CD4-positive, alpha-beta T cell treated with Interleukin-15 for 1 hour (primary cell): ENCODE data around the gene OLIG1.

Experiments used
- DNase-seq: peaks from one replicate; pipeline ENCODE4 v3.0.0-alpha.2; 2020

The OLIG1 gene

GRCh38 chr21:33063907-33064622 lies 5.9 kb upstream of the OLIG1 start:
- DNase-seq = no peak

DNA sequence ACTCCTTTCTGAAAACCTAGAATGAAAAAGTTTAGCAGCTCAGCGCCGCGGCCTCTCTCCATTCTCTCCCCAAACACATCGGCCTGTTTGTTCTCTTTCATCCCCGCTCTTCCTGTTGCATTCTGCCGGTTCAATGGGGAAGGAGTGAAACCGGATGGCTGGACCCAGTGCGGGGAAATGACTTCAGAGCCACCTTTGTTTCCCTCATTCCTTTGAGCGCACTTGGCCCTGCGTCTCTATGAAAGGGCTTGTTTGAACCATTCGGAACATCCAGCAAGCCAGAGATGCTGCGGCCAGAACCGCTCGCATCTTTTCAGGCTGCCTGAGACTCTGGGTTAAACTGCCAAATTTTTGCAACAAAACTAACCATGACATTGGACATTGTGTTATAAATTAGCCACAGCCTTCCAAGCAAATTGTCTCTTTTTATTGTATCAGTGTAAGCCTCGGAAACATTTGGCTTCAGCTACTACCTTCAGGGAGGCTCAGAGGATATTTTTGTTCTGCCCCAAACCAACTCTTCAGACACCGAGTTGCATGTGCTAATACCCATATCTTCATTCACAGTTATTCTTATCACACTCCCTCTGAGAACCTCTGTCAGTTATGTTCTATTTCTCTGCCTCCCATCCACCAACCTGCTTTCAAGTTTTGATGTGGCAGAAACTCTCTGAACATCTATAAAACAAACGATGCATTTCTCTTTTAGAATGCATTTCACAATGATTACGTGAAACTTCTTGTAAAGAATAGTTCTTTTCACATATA lies 5.1 kb upstream of the OLIG1 start:
- no peak for DNase-seq

- DNase-seq = no peak
Observed at GRCh38 chr21:33067043-33067442, 2.9 kb upstream of the OLIG1 start.

- no peak for DNase-seq
Observed at GRCh38 chr21:33067457-33067856, 2.5 kb upstream of the OLIG1 start.

DNA sequence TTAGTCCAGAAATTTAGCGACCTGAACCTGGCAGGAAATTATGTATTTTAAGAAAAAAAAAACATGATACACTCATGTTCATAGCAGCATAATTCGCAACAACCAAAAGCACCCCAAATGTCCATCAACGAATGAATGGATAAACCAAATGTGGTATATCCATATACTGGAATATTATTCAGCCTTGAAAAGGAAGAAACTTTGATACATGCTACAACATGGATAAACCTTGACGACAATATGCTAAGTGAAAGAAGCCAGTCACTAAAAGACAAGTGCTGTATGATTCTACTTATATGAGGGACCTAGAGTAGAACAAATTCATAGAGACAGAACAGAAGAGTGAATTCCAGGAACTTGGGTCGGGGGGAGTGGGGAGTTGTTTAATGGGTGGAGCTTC lies 698 bp upstream of the OLIG1 start:
- no peak for DNase-seq

- DNase-seq = no peak
Observed at GRCh38 chr21:33069645-33069993, 322 bp upstream of the OLIG1 start.

DNA sequence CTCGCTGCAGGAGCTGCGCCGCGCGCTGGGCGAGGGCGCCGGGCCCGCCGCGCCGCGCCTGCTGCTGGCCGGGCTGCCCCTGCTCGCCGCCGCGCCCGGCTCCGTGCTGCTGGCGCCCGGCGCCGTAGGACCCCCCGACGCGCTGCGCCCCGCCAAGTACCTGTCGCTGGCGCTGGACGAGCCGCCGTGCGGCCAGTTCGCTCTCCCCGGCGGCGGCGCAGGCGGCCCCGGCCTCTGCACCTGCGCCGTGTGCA lies 730 bp downstream of the OLIG1 start:
- no peak for DNase-seq

- no peak for DNase-seq
Observed at GRCh38 chr21:33070998-33071769, 1.2 kb downstream of the OLIG1 start.

DNA sequence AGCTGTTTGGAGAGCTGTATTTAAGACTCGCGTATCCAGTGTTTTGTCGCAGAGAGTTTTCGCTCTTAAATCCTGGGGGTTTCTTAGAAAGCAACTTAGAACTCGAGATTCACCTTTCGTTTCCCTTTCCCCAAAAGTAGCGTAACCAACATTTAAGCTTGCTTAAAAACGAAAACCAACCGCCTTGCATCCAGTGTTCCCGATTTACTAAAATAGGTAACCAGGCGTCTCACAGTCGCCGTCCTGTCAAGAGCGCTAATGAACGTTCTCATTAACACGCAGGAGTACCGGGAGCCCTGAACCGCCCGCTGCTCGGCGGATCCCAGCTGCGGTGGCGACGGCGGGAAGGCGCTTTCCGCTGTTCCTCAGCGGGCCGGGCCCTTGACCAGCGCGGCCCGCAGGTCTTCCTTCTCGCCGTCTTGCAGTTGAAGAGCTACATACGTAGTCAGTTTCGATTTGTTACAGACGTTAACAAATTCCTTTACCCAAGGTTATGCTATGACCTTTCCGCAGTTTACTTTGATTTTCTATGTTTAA lies 1.9 kb downstream of the OLIG1 start:
- no peak for DNase-seq

DNA sequence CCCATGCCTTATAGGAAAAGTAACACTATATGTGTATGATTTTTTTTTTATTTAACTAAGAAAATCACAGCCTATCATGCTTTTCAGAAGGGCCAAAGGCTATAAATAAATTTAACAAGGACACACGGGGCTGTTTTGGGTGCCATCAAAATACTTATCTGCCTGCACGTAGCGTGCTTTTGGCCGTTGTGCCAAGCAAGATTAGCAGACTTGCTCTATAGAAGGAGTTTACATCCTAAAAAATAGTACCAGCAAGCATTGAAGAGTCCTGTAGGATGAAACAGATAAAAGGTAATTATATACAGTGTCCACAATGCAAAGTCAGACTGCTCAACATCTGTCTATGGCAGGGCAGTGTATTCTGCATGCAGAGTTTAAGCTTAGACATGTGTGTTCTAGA lies 3.7 kb downstream of the OLIG1 start:
- DNase-seq = no peak

DNA sequence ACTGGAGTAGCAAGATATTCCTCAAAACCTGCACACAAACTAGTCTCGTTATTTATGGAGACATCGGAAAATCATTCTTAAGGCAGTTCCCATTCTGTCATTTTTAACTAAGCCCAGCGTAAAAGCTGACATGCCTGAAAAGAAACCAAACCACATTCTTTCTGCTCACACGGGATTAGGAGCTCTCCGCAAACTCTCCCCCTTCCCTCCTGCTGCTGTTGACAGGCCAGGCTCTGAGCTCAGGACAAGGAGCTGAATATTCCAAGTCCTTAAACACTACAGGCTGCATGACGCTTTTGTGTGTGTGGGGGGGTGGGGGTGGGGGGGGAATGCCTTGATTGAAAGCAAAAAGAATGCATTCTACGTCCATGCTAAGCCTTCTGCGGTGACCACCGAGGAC lies 5.2 kb downstream of the OLIG1 start:
- DNase-seq = no peak

DNA sequence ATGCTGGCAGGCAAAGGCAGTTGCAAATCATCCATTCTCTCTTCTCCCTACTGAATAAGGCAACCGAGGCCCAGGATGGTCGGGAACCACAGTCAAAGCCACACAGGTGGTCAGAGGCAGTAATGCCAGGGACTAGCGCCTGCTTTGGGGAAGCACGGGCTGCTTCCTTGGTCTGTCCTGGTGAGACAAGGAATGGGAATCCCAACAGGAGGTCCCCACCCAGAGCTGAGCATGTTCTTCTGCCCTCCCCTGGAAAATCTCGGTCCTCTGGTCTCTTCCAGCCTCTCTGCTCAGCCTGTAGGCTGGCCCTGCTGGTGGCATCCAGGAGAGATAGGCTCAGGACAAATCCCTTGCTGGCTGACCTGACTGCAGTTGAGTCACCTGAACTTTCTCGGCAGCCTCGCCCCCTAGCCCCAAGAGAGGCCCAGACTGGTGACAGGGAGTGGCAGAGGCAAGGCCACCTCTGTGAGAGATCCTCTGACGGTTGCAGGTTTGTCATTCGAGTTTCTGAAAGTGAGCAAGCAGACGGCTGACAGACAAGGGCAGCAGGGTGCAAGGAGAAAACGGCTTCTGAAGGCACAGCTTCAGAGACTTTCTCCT lies 5.8 kb downstream of the OLIG1 start:
- no peak for DNase-seq

DNA sequence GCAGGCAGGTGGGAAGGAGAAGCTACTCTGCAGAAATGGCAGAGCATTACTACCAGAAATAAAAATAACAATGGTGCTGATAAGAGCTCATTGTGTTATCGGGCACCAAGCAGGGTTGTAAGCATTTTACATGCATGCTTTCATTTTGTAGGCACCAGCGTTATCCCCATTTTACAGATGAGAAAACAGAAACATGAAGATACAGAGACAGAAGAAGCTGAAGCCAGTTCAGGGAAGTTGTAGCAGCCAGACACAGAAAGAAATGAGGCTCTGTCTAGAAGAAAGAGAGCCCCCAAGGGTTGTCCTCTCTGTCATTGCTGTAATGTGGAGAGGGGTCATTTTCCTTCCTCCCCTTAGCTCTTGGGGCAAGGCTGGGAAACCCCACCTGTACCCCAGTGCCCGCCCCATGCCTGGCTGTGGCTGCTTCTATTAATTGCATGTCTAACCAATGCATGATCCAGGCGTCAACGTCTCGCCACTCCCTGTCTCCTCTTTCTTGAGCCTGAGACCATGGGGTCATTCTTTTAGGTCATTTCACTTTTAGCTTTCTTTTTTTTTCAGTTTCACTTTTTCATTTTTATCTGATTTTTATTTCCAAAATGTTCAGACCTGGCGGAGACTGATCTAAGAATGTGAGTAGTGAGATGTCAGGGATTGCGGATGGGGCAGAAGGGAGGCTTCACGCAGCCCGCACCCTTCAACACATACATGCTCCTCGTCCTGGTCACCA lies 6.8 kb downstream of the OLIG1 start:
- no peak for DNase-seq

- peak; percentile 51 for DNase-seq
Observed at GRCh38 chr21:33078907-33079582, 9.1 kb downstream of the OLIG1 start.

DNA sequence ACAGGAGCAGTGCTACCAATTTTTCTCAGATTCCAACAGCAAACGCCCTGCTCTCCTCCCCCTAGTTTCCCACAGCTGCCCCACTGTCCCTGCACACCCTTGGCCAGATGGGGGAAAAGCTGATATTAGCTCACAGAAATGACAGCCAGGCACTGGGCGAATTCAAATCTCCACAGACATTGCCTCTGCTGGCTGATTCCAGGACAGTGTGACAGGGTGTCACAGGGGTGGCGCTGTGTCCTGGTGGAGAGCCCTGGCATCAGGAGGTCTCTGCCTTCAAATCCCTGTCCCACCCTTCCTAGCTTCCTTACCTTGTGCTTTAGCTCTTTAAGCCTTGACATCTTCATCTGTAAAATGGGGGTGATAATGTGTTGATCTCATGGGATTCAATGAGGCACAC lies 10.4 kb downstream of the OLIG1 start:
- no peak for DNase-seq

DNA sequence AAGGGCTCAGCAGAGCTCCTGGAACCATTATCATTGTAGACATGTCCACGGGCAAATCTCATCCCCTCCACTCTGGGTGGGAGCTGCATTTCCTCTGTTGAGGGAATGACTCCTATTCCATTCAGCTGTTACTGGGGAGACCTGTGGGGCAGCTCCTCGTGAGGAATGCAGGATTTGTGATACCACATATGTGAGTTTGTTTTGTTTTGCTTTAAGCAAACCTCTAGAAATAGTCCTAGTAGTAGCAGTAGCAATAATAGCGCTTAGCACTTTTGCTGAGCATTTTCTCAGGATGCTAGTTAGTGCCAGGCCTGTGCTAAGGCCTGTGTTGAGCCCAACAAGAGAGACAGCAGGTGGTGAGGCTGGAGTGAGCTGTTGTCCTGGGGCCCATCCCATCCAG lies 10.8 kb downstream of the OLIG1 start:
- no peak for DNase-seq

GRCh38 chr21:33088384-33088783 lies 18.4 kb downstream of the OLIG1 start:
- no peak for DNase-seq

DNA sequence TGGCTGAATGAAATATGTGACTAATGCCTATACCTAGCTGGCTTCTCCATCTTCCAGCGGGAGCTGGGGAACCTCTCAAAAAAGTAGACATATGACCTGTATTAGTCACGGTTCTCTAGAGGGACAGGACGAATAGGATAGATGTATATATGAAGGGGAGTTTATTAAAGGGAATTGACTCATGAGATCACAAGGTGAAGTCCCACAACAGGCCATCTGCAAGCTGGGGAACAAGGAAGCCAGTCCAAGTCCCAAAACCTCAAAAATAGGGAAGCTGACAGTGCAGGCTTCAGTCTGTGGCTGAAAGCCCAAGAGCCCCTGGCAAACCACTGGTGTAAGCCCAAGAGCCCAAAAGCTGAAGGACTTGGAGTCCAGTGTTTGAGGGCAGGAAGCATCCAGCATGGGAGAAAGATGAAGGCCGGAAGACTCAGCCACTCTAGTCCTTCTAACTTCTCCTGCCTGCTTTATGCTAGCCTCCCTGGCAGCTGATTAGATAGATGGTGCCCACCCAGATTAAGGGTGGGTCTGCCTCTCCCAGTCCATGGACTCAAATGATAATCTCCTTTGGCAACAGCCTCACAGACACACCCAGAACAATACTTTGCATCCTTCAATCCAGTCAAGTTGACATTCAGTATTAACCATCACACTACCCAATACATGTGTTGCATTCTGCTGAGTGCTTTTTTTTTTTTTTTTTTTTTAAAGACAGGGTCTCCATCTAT lies 19.6 kb downstream of the OLIG1 start:
- peak; percentile 64 for DNase-seq

GRCh38 chr21:33096426-33096825 lies 26.5 kb downstream of the OLIG1 start:
- DNase-seq = no peak

DNA sequence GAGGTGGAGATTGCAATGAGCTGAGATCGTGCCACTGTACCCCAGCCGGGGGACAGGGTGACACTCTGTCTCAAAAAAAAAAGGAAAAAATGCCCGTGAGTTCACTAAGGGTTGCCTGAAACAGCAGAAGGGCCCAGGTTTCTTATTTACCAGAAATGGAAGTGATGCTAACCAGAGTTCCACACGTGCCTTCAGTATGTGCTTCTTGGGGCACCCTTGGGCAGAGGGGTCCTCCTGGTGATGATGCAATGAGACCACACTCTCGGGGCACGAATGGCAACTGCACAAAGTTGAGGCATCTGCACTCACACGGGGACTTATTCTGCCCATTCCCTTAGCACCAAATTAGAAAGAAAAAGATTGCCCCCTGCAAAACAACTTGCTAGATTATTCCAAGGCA lies 29.2 kb downstream of the OLIG1 start:
- DNase-seq = no peak

DNA sequence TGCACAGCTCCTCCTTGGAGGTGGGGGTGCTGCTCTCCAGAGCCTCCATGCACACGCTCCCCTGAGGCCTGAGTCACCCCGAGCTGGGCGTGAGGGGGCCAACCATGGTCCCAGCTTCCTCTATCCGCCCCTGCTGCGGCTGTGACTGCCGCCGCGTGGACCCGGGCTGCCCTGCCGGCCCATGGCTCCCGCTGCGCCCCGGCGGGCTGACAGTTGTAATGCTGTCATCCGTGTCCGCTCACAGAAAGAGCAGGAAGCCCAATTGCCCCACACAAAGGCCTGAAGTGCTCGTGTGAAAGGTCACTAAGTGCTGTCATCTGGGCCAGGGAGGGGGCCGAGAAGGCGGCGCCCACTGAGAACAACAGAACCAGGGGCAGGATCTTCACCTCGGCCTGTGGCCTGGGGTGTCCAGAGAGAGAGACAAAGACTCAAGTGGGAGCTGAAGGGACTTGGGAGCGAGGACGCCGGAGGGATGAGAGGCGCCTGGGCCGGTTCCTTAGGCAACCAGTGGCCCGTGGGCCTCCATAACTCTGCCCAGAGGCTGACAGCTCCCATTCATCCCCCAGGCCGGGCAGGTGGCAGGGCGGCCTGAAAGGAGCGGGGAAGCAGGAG lies 31.5 kb downstream of the OLIG1 start:
- DNase-seq = peak; percentile 51
